Gastrocnemius medialis (tissue), 4 donors: ENCODE measurements around the gene CEBPZ.

Source experiments
- POLR2A ChIP-seq, 2 donors: fragments of 450-650 bp; IDR thresholded peaks; one replicate each; pipeline ENCODE4 v1.6.1; 2017; ENCODE audit warnings: antibody characterized with exemption in 2 of 2, mild to moderate bottlenecking in 2 of 2, moderate library complexity in 2 of 2
- TF ChIP-seq, protein P1 (sequence below), 5 experiments: fragments of 450-650 bp in 3 of 5; fragments of 200-600 bp in 2 of 5; sonication (generic) in 2 of 5; IDR thresholded peaks in 4 of 5; conservative IDR thresholded peaks in 1 of 5; 1 replicate in 4 of 5; 2 replicates in 1 of 5; pipeline ENCODE4 v1.5.1; 2016 to 2019; ENCODE audit warnings: antibody characterized with exemption in 5 of 5, mild to moderate bottlenecking in 3 of 5, moderate library complexity in 3 of 5

DNA sequence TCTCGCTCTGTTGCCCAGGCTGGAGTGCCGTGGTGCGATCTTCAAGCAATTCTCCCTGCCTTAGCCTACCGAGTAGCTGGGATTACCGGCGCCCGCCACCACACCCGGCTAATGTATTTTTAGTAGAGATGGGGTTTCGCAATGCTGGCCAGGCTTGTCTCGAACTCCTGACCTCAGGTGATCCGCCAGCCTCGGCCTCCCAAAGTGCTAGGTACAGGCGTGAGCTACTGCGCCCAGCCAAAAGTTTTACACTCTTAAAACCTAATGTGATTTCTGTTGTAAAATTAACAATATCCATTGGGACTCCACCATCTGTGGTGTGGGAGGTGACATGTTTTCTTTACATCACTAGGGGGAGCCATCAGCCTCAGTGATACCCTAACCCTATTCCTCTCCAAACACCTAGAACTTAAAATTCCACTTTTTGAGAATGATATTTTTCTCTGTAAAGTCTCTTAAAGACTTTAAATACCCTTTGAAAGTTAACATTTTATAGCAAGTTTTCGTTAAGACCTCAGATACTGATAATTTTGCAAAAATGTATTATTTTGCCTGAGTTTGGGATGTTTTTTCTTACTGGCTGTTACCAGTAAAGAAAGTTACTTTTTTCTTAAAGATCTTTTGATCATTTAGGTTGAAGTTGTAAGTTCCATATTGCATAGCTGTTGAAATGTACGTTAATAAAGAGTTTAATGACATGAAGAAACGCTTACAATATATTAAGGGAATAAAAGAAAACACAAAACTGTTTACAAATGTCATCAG lies 63.0 kb downstream of the CEBPZ start:
- TF ChIP-seq, protein P1, sequence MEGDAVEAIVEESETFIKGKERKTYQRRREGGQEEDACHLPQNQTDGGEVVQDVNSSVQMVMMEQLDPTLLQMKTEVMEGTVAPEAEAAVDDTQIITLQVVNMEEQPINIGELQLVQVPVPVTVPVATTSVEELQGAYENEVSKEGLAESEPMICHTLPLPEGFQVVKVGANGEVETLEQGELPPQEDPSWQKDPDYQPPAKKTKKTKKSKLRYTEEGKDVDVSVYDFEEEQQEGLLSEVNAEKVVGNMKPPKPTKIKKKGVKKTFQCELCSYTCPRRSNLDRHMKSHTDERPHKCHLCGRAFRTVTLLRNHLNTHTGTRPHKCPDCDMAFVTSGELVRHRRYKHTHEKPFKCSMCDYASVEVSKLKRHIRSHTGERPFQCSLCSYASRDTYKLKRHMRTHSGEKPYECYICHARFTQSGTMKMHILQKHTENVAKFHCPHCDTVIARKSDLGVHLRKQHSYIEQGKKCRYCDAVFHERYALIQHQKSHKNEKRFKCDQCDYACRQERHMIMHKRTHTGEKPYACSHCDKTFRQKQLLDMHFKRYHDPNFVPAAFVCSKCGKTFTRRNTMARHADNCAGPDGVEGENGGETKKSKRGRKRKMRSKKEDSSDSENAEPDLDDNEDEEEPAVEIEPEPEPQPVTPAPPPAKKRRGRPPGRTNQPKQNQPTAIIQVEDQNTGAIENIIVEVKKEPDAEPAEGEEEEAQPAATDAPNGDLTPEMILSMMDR (IDR thresholded peaks at IDR 0.05 in 4 of 5, conservative IDR thresholded peaks at IDR 0.05 in 1 of 5): peak in 2 of 5 experiments; percentile 42 to 56
- TF ChIP-seq POLR2A (IDR thresholded peaks at IDR 0.05): no peak
